ENCODE results near the gene INSYN1. TPM values are rescaled to one million over a fixed set of nuclear protein-coding genes. Genes with fewer than 3 reads are reported as not detected.

INSYN1 gene
- total and polyA plus RNA-seq, 2 donors (not counting 3 experiments of a cell fraction or from before 2014, with no cell fraction given) = 0.18 to 0.58 TPM

DNA sequence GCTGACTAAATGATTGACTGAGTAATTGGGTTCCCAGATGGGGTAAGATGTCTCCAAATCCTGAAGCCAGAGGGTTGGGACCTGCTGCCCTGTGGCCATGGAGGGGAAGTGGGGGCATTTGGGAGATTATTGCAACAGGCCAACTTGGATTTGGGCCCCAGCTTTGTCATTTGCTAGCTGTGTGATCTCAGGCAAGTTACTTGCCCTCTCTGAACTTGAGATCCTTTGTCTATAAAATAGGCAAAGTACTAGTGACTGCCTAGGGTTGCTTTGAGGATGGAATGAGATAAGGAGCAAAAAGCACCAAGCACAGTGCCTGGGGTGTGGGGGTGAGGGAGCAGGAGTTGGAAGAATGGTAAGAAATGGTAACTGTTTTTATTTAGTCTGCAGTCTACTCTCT lies 4.4 kb upstream of the INSYN1 start:
- Histone ChIP-seq H3K79me2 (ENCODE audit: control insufficient read depth, insufficient read depth, low read length) (no peaks in the 10 kb centered on the region), H3K27ac (ENCODE audit: insufficient read depth, low read depth, low read length) (no peak overlapping the region), H3K9ac (replicated peaks; ENCODE audit: extremely low read depth, insufficient read depth, low read length) (no peak overlapping the region), H4K20me1 (replicated peaks; ENCODE audit: control insufficient read depth, extremely low read depth, insufficient read depth, low read length) (no peaks in the 10 kb centered on the region), H3K4me1 (ENCODE audit: control insufficient read depth, extremely low read depth, insufficient read depth, low read length) (no peaks in the 10 kb centered on the region), H3K9me3 (replicated peaks; ENCODE audit: control insufficient read depth, insufficient read depth, low read length) (no peaks in the 10 kb centered on the region), H2AFZ (ENCODE audit: low read depth, low read length) (no peak overlapping the region), H3K4me3 (replicated peaks in 1 of 3; ENCODE audit: insufficient read depth in 1 of 3, low read depth in 1 of 3, low read length in 3 of 3) (no peak overlapping the region), H3K9me1 (replicated peaks; ENCODE audit: control insufficient read depth, extremely low read depth, insufficient read depth, low read length) (no peaks in the 10 kb centered on the region), H3K36me3 (ENCODE audit: control insufficient read depth in 2 of 2, extremely low read depth in 1 of 2, insufficient read depth in 2 of 2, low read length in 2 of 2) (no peaks in the 10 kb centered on the region), H3K27me3 (ENCODE audit: control insufficient read depth in 2 of 2, insufficient read depth in 2 of 2, low read length in 2 of 2) (peaks cover 21 to 30% of the 10 kb centered on the region in 2 experiments), H3K4me2 (ENCODE audit: insufficient read depth, low read length) (no peak overlapping the region)
- ChIA-PET CTCF (interaction anchor here (1.1 kb wide), 1 partner anchor 10 kb away, joined by 3 read pairs; no protein-coding TSS in a partner anchor), POLR2A (no interaction called here)
- intact Hi-C loops (cut with micrococcal nuclease) = no loop called here
- no peak for TF ChIP-seq EZH2 (IDR thresholded peaks at IDR 0.05; ENCODE audit: borderline replicate concordance, low read depth, low read length, severe bottlenecking)
- TF ChIP-seq JUN (IDR thresholded peaks at IDR 0.05; ENCODE audit: borderline replicate concordance, insufficient read depth, insufficient read length, low read depth) = no peak
- dilution Hi-C loops (cut with MboI; ENCODE audit: extremely low pct_ligation_motif_present, low sequenced_read_pairs) = no loop called here
- DNase-seq (ENCODE audit: low read depth, low spot score) = no peak
- no peak for FAIRE-seq
- BruUV-seq (replicated peaks) = no TSS peak

DNA sequence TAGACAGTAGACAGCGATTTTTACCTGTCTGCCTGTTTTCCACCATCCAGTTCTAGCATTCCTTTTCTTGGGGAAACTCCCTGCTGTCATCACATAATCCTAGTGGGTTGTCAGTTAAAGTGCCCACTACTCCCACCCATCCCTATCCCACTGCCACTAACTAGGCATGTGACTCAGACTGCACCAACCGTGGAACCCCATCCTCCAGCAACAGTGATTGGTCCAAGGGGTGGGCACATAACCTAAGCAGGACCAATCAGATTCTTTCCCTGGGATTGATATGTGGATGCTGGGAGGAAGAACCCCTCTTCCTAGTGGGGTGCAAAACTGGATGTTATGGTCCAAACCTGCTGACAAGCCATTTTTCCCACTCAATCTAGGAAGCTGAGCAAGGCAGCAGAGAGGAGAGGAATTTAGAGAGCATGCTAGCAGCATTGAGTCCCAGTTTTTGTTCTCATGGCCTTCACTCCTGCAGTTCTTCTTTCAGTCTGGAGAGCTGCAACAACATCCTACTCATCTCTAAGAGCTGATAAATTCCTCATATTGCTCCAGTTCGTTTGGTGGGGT lies 3.9 kb upstream of the INSYN1 start:
- Histone ChIP-seq H3K4me3 (replicated peaks in 1 of 3; ENCODE audit: insufficient read depth in 1 of 3, low read depth in 1 of 3, low read length in 3 of 3) (no peak overlapping the region), H3K4me2 (ENCODE audit: insufficient read depth, low read length) (no peak overlapping the region), H3K27me3 (ENCODE audit: control insufficient read depth in 2 of 2, insufficient read depth in 2 of 2, low read length in 2 of 2) (peaks cover 22 to 28% of the 10 kb centered on the region in 2 experiments), H3K4me1 (ENCODE audit: control insufficient read depth, extremely low read depth, insufficient read depth, low read length) (no peaks in the 10 kb centered on the region), H2AFZ (ENCODE audit: low read depth, low read length) (no peak overlapping the region), H3K36me3 (ENCODE audit: control insufficient read depth in 2 of 2, extremely low read depth in 1 of 2, insufficient read depth in 2 of 2, low read length in 2 of 2) (no peaks in the 10 kb centered on the region), H4K20me1 (replicated peaks; ENCODE audit: control insufficient read depth, extremely low read depth, insufficient read depth, low read length) (no peaks in the 10 kb centered on the region), H3K9me3 (replicated peaks; ENCODE audit: control insufficient read depth, insufficient read depth, low read length) (no peaks in the 10 kb centered on the region), H3K9ac (replicated peaks; ENCODE audit: extremely low read depth, insufficient read depth, low read length) (no peak overlapping the region), H3K79me2 (ENCODE audit: control insufficient read depth, insufficient read depth, low read length) (no peaks in the 10 kb centered on the region), H3K9me1 (replicated peaks; ENCODE audit: control insufficient read depth, extremely low read depth, insufficient read depth, low read length) (no peaks in the 10 kb centered on the region), H3K27ac (ENCODE audit: insufficient read depth, low read depth, low read length) (no peak overlapping the region)
- dilution Hi-C loops (cut with MboI; ENCODE audit: extremely low pct_ligation_motif_present, low sequenced_read_pairs) = no loop called here
- no peak for FAIRE-seq
- no peak for DNase-seq (ENCODE audit: low read depth, low spot score)
- BruUV-seq (replicated peaks) = no TSS peak
- TF ChIP-seq, protein P1, sequence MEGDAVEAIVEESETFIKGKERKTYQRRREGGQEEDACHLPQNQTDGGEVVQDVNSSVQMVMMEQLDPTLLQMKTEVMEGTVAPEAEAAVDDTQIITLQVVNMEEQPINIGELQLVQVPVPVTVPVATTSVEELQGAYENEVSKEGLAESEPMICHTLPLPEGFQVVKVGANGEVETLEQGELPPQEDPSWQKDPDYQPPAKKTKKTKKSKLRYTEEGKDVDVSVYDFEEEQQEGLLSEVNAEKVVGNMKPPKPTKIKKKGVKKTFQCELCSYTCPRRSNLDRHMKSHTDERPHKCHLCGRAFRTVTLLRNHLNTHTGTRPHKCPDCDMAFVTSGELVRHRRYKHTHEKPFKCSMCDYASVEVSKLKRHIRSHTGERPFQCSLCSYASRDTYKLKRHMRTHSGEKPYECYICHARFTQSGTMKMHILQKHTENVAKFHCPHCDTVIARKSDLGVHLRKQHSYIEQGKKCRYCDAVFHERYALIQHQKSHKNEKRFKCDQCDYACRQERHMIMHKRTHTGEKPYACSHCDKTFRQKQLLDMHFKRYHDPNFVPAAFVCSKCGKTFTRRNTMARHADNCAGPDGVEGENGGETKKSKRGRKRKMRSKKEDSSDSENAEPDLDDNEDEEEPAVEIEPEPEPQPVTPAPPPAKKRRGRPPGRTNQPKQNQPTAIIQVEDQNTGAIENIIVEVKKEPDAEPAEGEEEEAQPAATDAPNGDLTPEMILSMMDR (IDR thresholded peaks at IDR 0.05; ENCODE audit: extremely low read depth in 1 of 2, insufficient read depth in 1 of 2, low read depth in 1 of 2, low read length in 2 of 2) = no peak
- no peak for TF ChIP-seq FOS (IDR thresholded peaks at IDR 0.05; ENCODE audit: borderline replicate concordance, insufficient read depth, low read length)
- no peak for TF ChIP-seq GATA2 (IDR thresholded peaks at IDR 0.05; ENCODE audit: insufficient read depth, insufficient read length, low read depth, low read length)
- no peak for TF ChIP-seq MYC (IDR thresholded peaks at IDR 0.05; ENCODE audit: low read depth, low read length)
- TF ChIP-seq EZH2 (IDR thresholded peaks at IDR 0.05; ENCODE audit: borderline replicate concordance, low read depth, low read length, severe bottlenecking) = no peak
- no peak for TF ChIP-seq POLR2AphosphoS5 (IDR thresholded peaks at IDR 0.05; ENCODE audit: insufficient read depth, low read depth, low read length)
- no peak for TF ChIP-seq JUN (IDR thresholded peaks at IDR 0.05; ENCODE audit: borderline replicate concordance, insufficient read depth, insufficient read length, low read depth)
- TF ChIP-seq, protein P2, sequence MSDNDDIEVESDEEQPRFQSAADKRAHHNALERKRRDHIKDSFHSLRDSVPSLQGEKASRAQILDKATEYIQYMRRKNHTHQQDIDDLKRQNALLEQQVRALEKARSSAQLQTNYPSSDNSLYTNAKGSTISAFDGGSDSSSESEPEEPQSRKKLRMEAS (IDR thresholded peaks at IDR 0.05; ENCODE audit: insufficient read depth, insufficient read length) = no peak
- no peak for TF ChIP-seq POLR2A (IDR thresholded peaks at IDR 0.05; ENCODE audit: low read depth, low read length)
- POLR2A ChIA-PET = no interaction called here
- CTCF ChIA-PET = interaction anchor here (1.1 kb wide), 1 partner anchor 10 kb away, joined by 3 read pairs; no protein-coding TSS in a partner anchor
- intact Hi-C loops (cut with micrococcal nuclease) = no loop called here

Data from endothelial cell of umbilical vein (primary cell).